ENCODE measurements around the gene NDUFAB1.

GRCh38 chr16:23539984-23540816, 55.9 kb downstream of the NDUFAB1 start:
- TF ChIP-seq CTCF (IDR thresholded peaks at IDR 0.05; ENCODE audit: low read depth, low read length), result no peak
- no peak for TF ChIP-seq MYC (IDR thresholded peaks at IDR 0.05; ENCODE audit: low read depth, low read length)
- TF ChIP-seq POLR2A (IDR thresholded peaks at IDR 0.05; ENCODE audit: extremely low read depth, insufficient read length), result no peak
- no peak for TF ChIP-seq MAX (IDR thresholded peaks at IDR 0.05; ENCODE audit: low read depth, low read length)

Data from NB4 (cell line).